Fibroblast of lung (primary cell): Measurements from ENCODE around the gene USP19.

Experiments used
- CTCF ChIP-seq, 2 donors: IDR thresholded peaks in 1 of 2; conservative IDR thresholded peaks in 1 of 2; 1 replicate in 1 of 2; 2 replicates in 1 of 2; pipeline ENCODE4 v1.5.1; 2011 to 2012; ENCODE audit warnings: low read length in 2 of 2, control low read depth in 1 of 2, inconsistent platforms in 1 of 2, low read depth in 1 of 2, mild to moderate bottlenecking in 1 of 2
- EZH2 ChIP-seq: IDR thresholded peaks from 2 replicates; pipeline ENCODE4 v1.5.1; 2012; ENCODE audit warnings: low read length, control low read depth, mild to moderate bottlenecking; ENCODE audit errors: missing control alignments

GRCh38 chr3:49110780-49111179 is 9.8 kb downstream of the USP19 start:
- TF ChIP-seq CTCF (conservative IDR thresholded peaks at IDR 0.05 in 1 of 2, IDR thresholded peaks at IDR 0.05 in 1 of 2; ENCODE audit: low read depth in 1 of 2, low read length in 2 of 2) (no peak), EZH2 (no peak)
